HG03439 (cell line): ENCODE data around the gene SPTLC3.

Experiments used
- ATAC-seq: cut with Tn5 transposase; IDR thresholded peaks from one replicate; pipeline ENCODE4 v1.9.1; 2021; ENCODE audit warnings: mild to moderate bottlenecking, moderate library complexity; ENCODE audit not compliant: unreplicated experiment

SPTLC3 gene

GRCh38 chr20:13089950-13090469, 81.2 kb downstream of the SPTLC3 start:
- ATAC-seq: no peak

- ATAC-seq: no peak
Observed at GRCh38 chr20:13092111-13092510, 83.3 kb downstream of the SPTLC3 start.

- ATAC-seq: no peak
Observed at GRCh38 chr20:13094976-13095375, 86.2 kb downstream of the SPTLC3 start.

- no peak for ATAC-seq
Observed at GRCh38 chr20:13098720-13099355, 90.1 kb downstream of the SPTLC3 start.

GRCh38 chr20:13099676-13100075, 90.9 kb downstream of the SPTLC3 start:
- ATAC-seq: no peak

GRCh38 chr20:13101276-13101675, 92.5 kb downstream of the SPTLC3 start:
- no peak for ATAC-seq

GRCh38 chr20:13101706-13102105, 92.9 kb downstream of the SPTLC3 start:
- ATAC-seq: no peak

- ATAC-seq: no peak
Observed at GRCh38 chr20:13102237-13102636, 93.5 kb downstream of the SPTLC3 start.

GRCh38 chr20:13102694-13103093, 93.9 kb downstream of the SPTLC3 start:
- ATAC-seq: no peak

GRCh38 chr20:13105039-13105438, 96.3 kb downstream of the SPTLC3 start:
- no peak for ATAC-seq

GRCh38 chr20:13105864-13106457, 97.2 kb downstream of the SPTLC3 start:
- no peak for ATAC-seq

- ATAC-seq: no peak
Observed at GRCh38 chr20:13109658-13110057, 100.9 kb downstream of the SPTLC3 start.

GRCh38 chr20:13110796-13111195, 102.0 kb downstream of the SPTLC3 start:
- no peak for ATAC-seq

GRCh38 chr20:13111249-13111911, 102.6 kb downstream of the SPTLC3 start:
- ATAC-seq: no peak

- no peak for ATAC-seq
Observed at GRCh38 chr20:13113731-13114130, 105.0 kb downstream of the SPTLC3 start.

- no peak for ATAC-seq
Observed at GRCh38 chr20:13117200-13117599, 108.4 kb downstream of the SPTLC3 start.

- ATAC-seq: no peak
Observed at GRCh38 chr20:13118676-13119075, 109.9 kb downstream of the SPTLC3 start.

- peak; percentile 53 for ATAC-seq
Observed at GRCh38 chr20:13119583-13119982, 110.8 kb downstream of the SPTLC3 start.

GRCh38 chr20:13120471-13120870, 111.7 kb downstream of the SPTLC3 start:
- ATAC-seq: no peak

GRCh38 chr20:13121840-13122515, 113.2 kb downstream of the SPTLC3 start:
- no peak for ATAC-seq

GRCh38 chr20:13125486-13125885, 116.7 kb downstream of the SPTLC3 start:
- ATAC-seq: no peak

- ATAC-seq: no peak
Observed at GRCh38 chr20:13128173-13128572, 119.4 kb downstream of the SPTLC3 start.
